HepG2 (cell line): ENCODE data around the gene ULK4. TPM values are rescaled to one million over a fixed set of nuclear protein-coding genes. Genes with fewer than 3 reads are reported as not detected.

Source experiments
- ATAC-seq: fragments of 200-7000 bp; cut with Tn5 transposase; 3 replicates; pipeline ENCODE4 v1.9.1; 2020; ENCODE audit warnings: mild to moderate bottlenecking, moderate library complexity
- BruUV-seq: library from RNA; stranded (reverse); fragments of 400-500 nt; replicated peaks from 2 replicates; lab custom pipeline; 2021; lab: Mats Ljungman, UMichigan
- CTCF ChIA-PET: fragments of 300-600 bp; formaldehyde crosslinking; extraction: SDS; loops from one replicate; lab custom pipeline; 2021; ENCODE audit warnings: low total read pairs, inconsistent platforms, low intra/inter-chr PET ratio; lab: Yijun Ruan, JAX
- POLR2A ChIA-PET: fragments of 350-600 bp; sonication (Branson Sonifier 250); formaldehyde crosslinking; loops from one replicate; lab custom pipeline; 2020; ENCODE audit warnings: antibody characterized with exemption, inconsistent platforms; lab: Yijun Ruan, JAX
- DNase-seq: peaks from one replicate; pipeline ENCODE4 v3.0.0-alpha.2; 2015; ENCODE audit warnings: low spot score
- FAIRE-seq: peaks from 3 replicates; lab custom pipeline; 2011; peaks lifted over from hg19 to GRCh38; lab: Jason Lieb, UNC
- H2AFZ ChIP-seq: one replicate; pipeline ENCODE4 v1.6.1; 2011; ENCODE audit warnings: low read length, inconsistent platforms
- H3K27ac ChIP-seq: fragments of 300-600 bp; 3 replicates; pipeline ENCODE4 v1.8.0; 2011; ENCODE audit warnings: mixed run types, mild to moderate bottlenecking, mixed read lengths, low read length, inconsistent platforms; ENCODE audit not compliant: insufficient read depth; ENCODE audit errors: extremely low read length
- H3K27me3 ChIP-seq, 2 experiments: fragments of 200-600 bp in 1 of 2; 2 replicates in 1 of 2; 3 replicates in 1 of 2; pipeline versions ENCODE4 v1.6.0 to v1.8.0; 2011; ENCODE audit warnings: low read length in 2 of 2, mild to moderate bottlenecking in 2 of 2, moderate library complexity in 2 of 2, inconsistent platforms in 1 of 2; ENCODE audit not compliant: insufficient read depth in 2 of 2, control insufficient read depth in 1 of 2
- H3K36me3 ChIP-seq, 2 experiments: fragments of 200-600 bp in 1 of 2; replicated peaks in 1 of 2; 2 replicates in 1 of 2; 3 replicates in 1 of 2; pipeline versions ENCODE4 v1.5.1 to v1.8.0; 2011; ENCODE audit warnings: low read length in 2 of 2, inconsistent platforms in 1 of 2; ENCODE audit not compliant: insufficient read depth in 2 of 2, control insufficient read depth in 1 of 2
- H3K4me1 ChIP-seq: 2 replicates; pipeline ENCODE4 v1.5.1; 2012; ENCODE audit warnings: low read length, inconsistent platforms; ENCODE audit not compliant: insufficient read depth
- H3K4me2 ChIP-seq: 2 replicates; pipeline ENCODE4 v1.6.0; 2011; ENCODE audit warnings: low read depth, low read length, inconsistent platforms
- H3K4me3 ChIP-seq, 3 experiments: fragments of 200-600 bp in 1 of 3; sonication (generic), shearing (Covaris generic) in 1 of 3; replicated peaks in 1 of 3; 2 replicates each; pipeline ENCODE4 v1.5.1; 2011 to 2016; ENCODE audit warnings: low read length in 3 of 3, inconsistent platforms in 2 of 3, low read depth in 2 of 3, mild to moderate bottlenecking in 2 of 3, control low read depth in 1 of 3, mixed read lengths in 1 of 3; ENCODE audit not compliant: insufficient read depth in 1 of 3
- H3K79me2 ChIP-seq: one replicate; pipeline ENCODE4 v1.6.1; 2011; ENCODE audit warnings: low read length, inconsistent platforms; ENCODE audit not compliant: insufficient read depth
- H3K9ac ChIP-seq: 2 replicates; pipeline ENCODE4 v1.6.0; 2011; ENCODE audit warnings: mild to moderate bottlenecking, low read depth, low read length, inconsistent platforms; ENCODE audit not compliant: insufficient read depth
- H3K9me3 ChIP-seq: 2 replicates; pipeline ENCODE4 v1.5.1; 2012; ENCODE audit warnings: mild to moderate bottlenecking, low read length
- H4K20me1 ChIP-seq: 2 replicates; pipeline ENCODE4 v1.6.0; 2011; ENCODE audit warnings: inconsistent platforms, mild to moderate bottlenecking, low read length, moderate library complexity; ENCODE audit not compliant: insufficient read depth
- DZIP1 ChIP-seq: sonication (generic); formaldehyde crosslinking; IDR thresholded peaks from 2 replicates; pipeline ENCODE4 v1.5.0; 2020; ENCODE audit warnings: mild to moderate bottlenecking, missing genetic modification reagents
- LBX2 ChIP-seq: sonication (generic); formaldehyde crosslinking; IDR thresholded peaks from 2 replicates; pipeline ENCODE4 v1.5.0; 2020; ENCODE audit warnings: missing genetic modification reagents, mild to moderate bottlenecking, borderline replicate concordance
- MAFK ChIP-seq, 2 experiments: IDR thresholded peaks in 1 of 2; conservative IDR thresholded peaks in 1 of 2; 2 replicates each; pipeline ENCODE4 v1.6.1; 2011; ENCODE audit warnings: improper control_type of control experiment in 2 of 2, low read length in 2 of 2
- SMC3 ChIP-seq: IDR thresholded peaks from 2 replicates; pipeline ENCODE4 v1.6.1; 2011; ENCODE audit warnings: low read length, improper control_type of control experiment
- ZBTB20 ChIP-seq: sonication (generic); formaldehyde crosslinking; IDR thresholded peaks from 2 replicates; pipeline ENCODE4 v1.8.1; 2023; ENCODE audit warnings: missing genetic modification reagents, low read depth, mild to moderate bottlenecking, borderline replicate concordance
- ZNF282 ChIP-seq: fragments of 450-650 bp; IDR thresholded peaks from 2 replicates; pipeline ENCODE4 v1.6.1; 2018; ENCODE audit not compliant: partially characterized antibody
- WGBS: methylation state at CpG from one replicate; pipeline ENCODE4 v1.1.6; 2017; ENCODE audit warnings: low lambda C conversion rate; 5-methylcytosine and 5-hydroxymethylcytosine counted together
- in situ Hi-C: cut with HindIII; loops from 2 replicates; pipeline ENCODE4 v1.10.0; 2017; ENCODE audit warnings: low pct_unique_long_range_greater_than_20kb; ENCODE audit not compliant: extremely low pct_ligation_motif_present
- intact Hi-C: fragments of 100-400 bp; cut with micrococcal nuclease; formaldehyde crosslinking; loops from one replicate; pipeline ENCODE4 v1.10.0; 2022; ENCODE audit not compliant: unreplicated experiment
- polyA plus RNA-seq, 8 experiments: library from polyadenylated mRNA; depleted of rRNA in 3 of 8; stranded (reverse) in 7 of 8; unstranded in 1 of 8; fragments of >200 nt; fragmentation: Illumina TruSeq in 4 of 8; extraction: Trizol in 4 of 8; gene quantifications; 2 replicates each; pipeline versions ENCODE4 v1.2.1 to v1.2.3, GENCODE V29; 2011 to 2016; ENCODE audit warnings: low read depth in 4 of 8, missing spikeins in 1 of 8, mixed read lengths in 1 of 8; ENCODE audit not compliant: insufficient read depth in 1 of 8
- total RNA-seq, 5 experiments: library from RNA; depleted of rRNA; stranded (reverse); fragments of >200 nt; fragmentation: Illumina TruSeq; extraction: Trizol; gene quantifications; 2 replicates each; pipeline ENCODE4 v1.2.3, GENCODE V29; 2016; ENCODE audit warnings: low read depth in 1 of 5
- TF ChIP-seq, protein P1 (sequence below): sonication (generic); formaldehyde crosslinking; IDR thresholded peaks from 2 replicates; pipeline ENCODE4 v1.4.0; 2020; ENCODE audit warnings: mild to moderate bottlenecking, low read depth, missing genetic modification reagents

Gene ULK4
- total and polyA plus RNA-seq, 2 of the 13 experiments (the other 11 are each of a cell fraction or from before 2014, with no cell fraction given): 6.7 to 11.8 TPM

DNA sequence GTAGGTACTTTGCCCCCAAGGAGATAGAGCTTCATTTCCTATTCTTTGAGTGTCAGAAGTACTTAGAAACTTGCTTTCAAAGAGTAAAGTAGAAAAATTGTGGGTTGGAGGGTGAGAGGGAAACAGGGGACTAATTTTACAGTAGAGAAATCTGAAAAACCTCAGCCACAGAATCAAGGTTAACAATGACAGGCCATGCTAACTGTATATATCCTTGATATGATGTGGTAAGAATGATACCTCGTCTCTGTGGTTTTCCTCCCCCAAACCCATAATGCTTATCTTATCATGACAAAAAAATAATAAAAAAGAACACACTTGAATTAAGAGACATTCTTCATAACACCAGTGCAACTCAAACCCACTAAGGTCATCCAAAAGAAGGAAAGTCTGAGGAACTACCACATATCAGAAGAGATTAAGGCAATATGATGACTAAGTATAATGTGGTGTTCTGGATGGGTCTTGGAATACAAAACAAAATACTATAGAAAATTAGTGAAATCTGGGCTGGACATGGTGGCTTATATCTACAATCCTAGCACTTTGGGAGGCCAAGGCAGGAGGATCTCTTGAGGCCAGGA lies 360.4 kb downstream of the ULK4 start:
- no peak overlapping the region for H3K4me3 ChIP-seq
- no TSS peak for BruUV-seq
- no peak overlapping the region for H2AFZ ChIP-seq
- FAIRE-seq: no peak
- H3K9ac ChIP-seq: no peak overlapping the region
- H3K27ac ChIP-seq: no peak overlapping the region
- ATAC-seq: no peak
- DNase-seq: no peak
- 46% methylated on average over 1 of the region's 1 CpG for WGBS
- no peak for TF ChIP-seq ZNF282
- peak; percentile 48 to 51; a peak in 2 of 4 replicates for TF ChIP-seq MAFK (conservative IDR thresholded peaks at IDR 0.05 in 1 of 2, IDR thresholded peaks at IDR 0.05 in 1 of 2; ENCODE audit: low read length in 2 of 2)
- TF ChIP-seq ZBTB20 (CRISPR knock-in tag): no peak
- no peak for TF ChIP-seq DZIP1
- TF ChIP-seq SMC3: no peak
- TF ChIP-seq, protein P1, sequence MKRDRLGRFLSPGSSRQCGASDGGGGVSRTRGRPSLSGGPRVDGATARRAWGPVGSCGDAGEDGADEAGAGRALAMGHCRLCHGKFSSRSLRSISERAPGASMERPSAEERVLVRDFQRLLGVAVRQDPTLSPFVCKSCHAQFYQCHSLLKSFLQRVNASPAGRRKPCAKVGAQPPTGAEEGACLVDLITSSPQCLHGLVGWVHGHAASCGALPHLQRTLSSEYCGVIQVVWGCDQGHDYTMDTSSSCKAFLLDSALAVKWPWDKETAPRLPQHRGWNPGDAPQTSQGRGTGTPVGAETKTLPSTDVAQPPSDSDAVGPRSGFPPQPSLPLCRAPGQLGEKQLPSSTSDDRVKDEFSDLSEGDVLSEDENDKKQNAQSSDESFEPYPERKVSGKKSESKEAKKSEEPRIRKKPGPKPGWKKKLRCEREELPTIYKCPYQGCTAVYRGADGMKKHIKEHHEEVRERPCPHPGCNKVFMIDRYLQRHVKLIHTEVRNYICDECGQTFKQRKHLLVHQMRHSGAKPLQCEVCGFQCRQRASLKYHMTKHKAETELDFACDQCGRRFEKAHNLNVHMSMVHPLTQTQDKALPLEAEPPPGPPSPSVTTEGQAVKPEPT (CRISPR knock-in tag): no peak
- TF ChIP-seq LBX2 (CRISPR knock-in tag): no peak
- POLR2A ChIA-PET: no interaction called here
- no peaks in the 10 kb centered on the region for H3K9me3 ChIP-seq
- CTCF ChIA-PET: no interaction called here
- H3K4me2 ChIP-seq: no peak overlapping the region
- no peaks in the 10 kb centered on the region for H3K79me2 ChIP-seq
- intact Hi-C loops: no loop called here
- no peaks in the 10 kb centered on the region for H3K36me3 ChIP-seq
- no peaks in the 10 kb centered on the region for H3K27me3 ChIP-seq
- H4K20me1 ChIP-seq: no peaks in the 10 kb centered on the region
- H3K4me1 ChIP-seq: no peaks in the 10 kb centered on the region
- in situ Hi-C loops: no loop called here
